Smooth muscle cell of the brain vasculature (primary cell): ENCODE results near the gene APLP1.
"Not testable (repeated sequence)": the region's sequence is repeated elsewhere in the genome, so short reads cannot be mapped to it uniquely, and the experiment has no call there.

Experiments
- DNase-seq: peaks from one replicate; pipeline ENCODE4 v3.0.0-alpha.2; 2012; ENCODE audit warnings: low read depth, low spot score

APLP1 gene

GRCh38 chr19:35882114-35882832 is 13.9 kb downstream of the APLP1 start:
- DNase-seq: peak; percentile 37

GRCh38 chr19:35883882-35884281 is 15.5 kb downstream of the APLP1 start:
- DNase-seq: no peak

GRCh38 chr19:35885225-35885738 is 16.9 kb downstream of the APLP1 start:
- no peak for DNase-seq

GRCh38 chr19:35885904-35886303 is 17.5 kb downstream of the APLP1 start:
- DNase-seq: no peak

GRCh38 chr19:35887197-35887596 is 18.8 kb downstream of the APLP1 start:
- no peak for DNase-seq

GRCh38 chr19:35888398-35888797 is 20.0 kb downstream of the APLP1 start:
- no peak for DNase-seq

- DNase-seq: no peak
These were observed 21.2 kb downstream of the APLP1 start for GRCh38 chr19:35889370-35890112.

- no peak for DNase-seq
These were observed 21.8 kb downstream of the APLP1 start for GRCh38 chr19:35890113-35890650.

- not testable (repeated sequence) for DNase-seq
These were observed 23.4 kb downstream of the APLP1 start for GRCh38 chr19:35891819-35892218.

GRCh38 chr19:35894342-35894741 is 26.0 kb downstream of the APLP1 start:
- DNase-seq: no peak

- DNase-seq: no peak
These were observed 27.7 kb downstream of the APLP1 start for GRCh38 chr19:35895911-35896642.

GRCh38 chr19:35896643-35897040 is 28.3 kb downstream of the APLP1 start:
- DNase-seq: no peak

GRCh38 chr19:35897706-35898451 is 29.5 kb downstream of the APLP1 start:
- no peak for DNase-seq

- no peak for DNase-seq
These were observed 30.1 kb downstream of the APLP1 start for GRCh38 chr19:35898499-35898809.

GRCh38 chr19:35899547-35900214 is 31.3 kb downstream of the APLP1 start:
- DNase-seq: no peak

GRCh38 chr19:35901055-35901644 is 32.8 kb downstream of the APLP1 start:
- DNase-seq: no peak

GRCh38 chr19:35901854-35902661 is 33.7 kb downstream of the APLP1 start, which contains the start of gene HCST:
HCST (plus strand) TSS chr19:35902529; CDS start chr19:35902594, 65 bp downstream.
- DNase-seq: no peak

GRCh38 chr19:35902870-35903475 is 34.6 kb downstream of the APLP1 start:
- DNase-seq: no peak

- DNase-seq: no peak
These were observed 35.3 kb downstream of the APLP1 start for GRCh38 chr19:35903550-35904179.
